ENCODE data around the gene MAPKAP1.

Gene MAPKAP1

GRCh38 chr9:125638239-125639045, 68.6 kb downstream of the MAPKAP1 start:
- H3K9ac ChIP-seq (ENCODE audit: low read depth, low read length): no peak overlapping the region
- no peaks in the 10 kb centered on the region for H3K4me1 ChIP-seq (ENCODE audit: insufficient read depth, low read length)
- no peaks in the 10 kb centered on the region for H3K9me3 ChIP-seq (ENCODE audit: insufficient read depth, low read length, severe bottlenecking)
- H2AFZ ChIP-seq (ENCODE audit: low read depth, low read length): no peak overlapping the region
- TF ChIP-seq EZH2 (IDR thresholded peaks at IDR 0.05; ENCODE audit: borderline replicate concordance, low read depth, low read length, severe bottlenecking): no peak
- no peak for TF ChIP-seq CTCF (IDR thresholded peaks at IDR 0.05; ENCODE audit: borderline replicate concordance, extremely low read depth, low read length, poor library complexity, severe bottlenecking)
- DNase-seq (no peak), ATAC-seq (ENCODE audit: insufficient read depth, low read depth) (no peak)
- H4K20me1 ChIP-seq (ENCODE audit: insufficient read depth, low read length): peaks cover 10% of the 10 kb centered on the region; the same call in 1 of the 2 replicates
- no peaks in the 10 kb centered on the region for H3K36me3 ChIP-seq (ENCODE audit: insufficient read depth, low read length)
- H3K4me3 ChIP-seq (ENCODE audit: low read depth in 1 of 2, low read length in 2 of 2): no peak overlapping the region
- H3K79me2 ChIP-seq (ENCODE audit: insufficient read depth, low read length): peaks cover 11% of the 10 kb centered on the region; the same call in 1 of the 2 replicates
- H3K27ac ChIP-seq (ENCODE audit: low read length): no peak overlapping the region
- no peaks in the 10 kb centered on the region for H3K27me3 ChIP-seq (ENCODE audit: insufficient read depth, low read length, poor library complexity)
- no peak overlapping the region for H3K4me2 ChIP-seq (ENCODE audit: insufficient read depth, low read length)

- Histone ChIP-seq H3K9ac (ENCODE audit: low read depth, low read length) (no peak overlapping the region), H4K20me1 (ENCODE audit: insufficient read depth, low read length) (peaks cover 19% of the 10 kb centered on the region; the same call in 1 of the 2 replicates), H3K4me2 (ENCODE audit: insufficient read depth, low read length) (no peak overlapping the region), H3K79me2 (ENCODE audit: insufficient read depth, low read length) (peaks cover 19% of the 10 kb centered on the region; the same call in 1 of the 2 replicates), H3K27ac (ENCODE audit: low read length) (no peak overlapping the region), H3K9me3 (ENCODE audit: insufficient read depth, low read length, severe bottlenecking) (no peaks in the 10 kb centered on the region), H3K4me1 (ENCODE audit: insufficient read depth, low read length) (no peaks in the 10 kb centered on the region), H3K4me3 (ENCODE audit: low read depth in 1 of 2, low read length in 2 of 2) (no peak overlapping the region), H2AFZ (ENCODE audit: low read depth, low read length) (no peak overlapping the region), H3K36me3 (ENCODE audit: insufficient read depth, low read length) (no peaks in the 10 kb centered on the region), H3K27me3 (ENCODE audit: insufficient read depth, low read length, poor library complexity) (no peaks in the 10 kb centered on the region)
- DNase-seq (no peak), ATAC-seq (ENCODE audit: insufficient read depth, low read depth) (no peak)
- TF ChIP-seq CTCF (IDR thresholded peaks at IDR 0.05; ENCODE audit: borderline replicate concordance, extremely low read depth, low read length, poor library complexity, severe bottlenecking) (no peak), EZH2 (IDR thresholded peaks at IDR 0.05; ENCODE audit: borderline replicate concordance, low read depth, low read length, severe bottlenecking) (no peak)
Observed at GRCh38 chr9:125637241-125637640, 69.8 kb downstream of the MAPKAP1 start.

GRCh38 chr9:125635888-125636287, 71.1 kb downstream of the MAPKAP1 start:
- no peak overlapping the region for H3K4me2 ChIP-seq (ENCODE audit: insufficient read depth, low read length)
- peaks cover 22% of the 10 kb centered on the region; the same call in 1 of the 2 replicates for H3K79me2 ChIP-seq (ENCODE audit: insufficient read depth, low read length)
- no peak overlapping the region for H3K9ac ChIP-seq (ENCODE audit: low read depth, low read length)
- H4K20me1 ChIP-seq (ENCODE audit: insufficient read depth, low read length): peaks cover 25% of the 10 kb centered on the region; the same call in 1 of the 2 replicates
- H2AFZ ChIP-seq (ENCODE audit: low read depth, low read length): no peak overlapping the region
- H3K27me3 ChIP-seq (ENCODE audit: insufficient read depth, low read length, poor library complexity): no peaks in the 10 kb centered on the region
- ATAC-seq (ENCODE audit: insufficient read depth, low read depth) (no peak), DNase-seq (no peak)
- H3K4me1 ChIP-seq (ENCODE audit: insufficient read depth, low read length): no peaks in the 10 kb centered on the region
- H3K9me3 ChIP-seq (ENCODE audit: insufficient read depth, low read length, severe bottlenecking): no peaks in the 10 kb centered on the region
- no peak overlapping the region for H3K4me3 ChIP-seq (ENCODE audit: low read depth in 1 of 2, low read length in 2 of 2)
- TF ChIP-seq EZH2 (IDR thresholded peaks at IDR 0.05; ENCODE audit: borderline replicate concordance, low read depth, low read length, severe bottlenecking) (no peak), CTCF (IDR thresholded peaks at IDR 0.05; ENCODE audit: borderline replicate concordance, extremely low read depth, low read length, poor library complexity, severe bottlenecking) (no peak)
- H3K36me3 ChIP-seq (ENCODE audit: insufficient read depth, low read length): no peaks in the 10 kb centered on the region
- H3K27ac ChIP-seq (ENCODE audit: low read length): no peak overlapping the region

All from DND-41 (cell line).